ENCODE results near the gene DNAJC5.
"Not testable (repeated sequence)": the region's sequence is repeated elsewhere in the genome, so short reads cannot be mapped to it uniquely, and the experiment has no call there.

The DNAJC5 gene

DNA sequence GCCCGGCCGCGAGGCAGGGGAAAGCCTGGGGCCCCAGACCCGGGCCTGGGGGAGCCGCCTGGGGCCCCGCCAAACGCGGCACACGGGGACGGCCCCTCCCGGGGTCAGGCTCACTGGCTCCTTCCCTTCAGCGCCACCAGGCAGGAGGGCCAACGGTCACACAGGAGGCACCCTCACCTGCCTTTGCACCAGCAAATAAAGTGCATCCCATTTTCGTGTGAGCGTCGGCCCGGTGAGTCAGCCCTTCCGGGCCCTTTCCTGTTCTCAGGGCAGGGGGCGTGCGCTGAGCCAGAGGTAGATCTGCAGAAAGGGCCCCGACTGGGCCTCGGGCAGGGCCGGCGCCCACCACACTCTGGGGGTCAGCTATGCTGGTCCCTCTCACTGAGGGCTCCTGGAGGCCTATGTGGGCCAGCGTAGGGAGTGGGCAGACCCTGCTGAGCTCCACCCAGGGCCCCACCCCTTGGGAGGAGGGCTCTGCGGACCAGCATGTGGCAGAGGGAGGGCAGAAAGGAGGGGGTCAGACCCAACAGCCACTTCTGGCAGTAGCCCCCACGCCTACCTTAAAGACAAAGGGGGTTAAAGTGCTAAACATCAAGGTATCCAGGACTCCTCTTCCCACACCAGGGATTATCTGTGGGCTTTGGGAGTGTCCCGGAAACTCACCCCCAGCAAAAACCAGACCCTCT is 62.2 kb downstream of the DNAJC5 start:
- peak; percentile 89 for DNase-seq

DNA sequence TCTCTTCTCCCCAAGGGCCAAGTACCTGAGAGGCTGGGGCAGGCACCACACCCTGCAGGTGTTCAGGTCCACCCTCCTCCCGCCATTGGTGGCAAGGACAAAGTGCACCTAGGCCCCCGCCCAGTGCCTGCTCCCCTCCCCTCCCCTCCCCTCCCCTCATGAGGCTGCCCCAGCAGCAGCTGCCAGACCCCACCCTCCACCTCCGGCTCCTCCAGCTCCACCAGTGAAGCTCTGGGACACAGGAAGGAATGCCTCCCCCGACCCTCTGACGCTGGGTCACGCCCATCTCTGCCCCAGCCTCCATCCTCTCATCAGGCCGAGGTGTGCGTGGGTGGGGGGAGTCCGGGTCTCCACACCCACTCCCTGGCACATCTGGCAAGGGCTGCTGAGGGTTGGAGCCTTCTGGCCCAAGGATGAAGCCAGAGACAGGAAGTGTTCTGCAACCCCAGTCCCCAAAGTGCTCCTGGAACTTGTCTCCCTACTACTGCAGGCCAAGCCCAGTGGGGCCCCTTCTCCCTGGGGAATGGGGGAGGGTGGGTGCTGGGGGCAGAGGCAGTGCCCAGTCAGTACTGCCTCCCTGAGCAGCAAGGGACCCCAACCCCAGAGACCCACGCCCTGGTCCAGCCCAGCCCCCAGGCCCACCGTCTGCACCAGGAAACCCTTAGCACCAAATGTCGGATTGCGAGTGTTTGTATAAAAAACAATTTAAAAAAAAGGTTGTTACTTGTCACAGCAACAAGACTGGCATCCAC is 62.9 kb downstream of the DNAJC5 start:
- peak; percentile 81 for DNase-seq

DNA sequence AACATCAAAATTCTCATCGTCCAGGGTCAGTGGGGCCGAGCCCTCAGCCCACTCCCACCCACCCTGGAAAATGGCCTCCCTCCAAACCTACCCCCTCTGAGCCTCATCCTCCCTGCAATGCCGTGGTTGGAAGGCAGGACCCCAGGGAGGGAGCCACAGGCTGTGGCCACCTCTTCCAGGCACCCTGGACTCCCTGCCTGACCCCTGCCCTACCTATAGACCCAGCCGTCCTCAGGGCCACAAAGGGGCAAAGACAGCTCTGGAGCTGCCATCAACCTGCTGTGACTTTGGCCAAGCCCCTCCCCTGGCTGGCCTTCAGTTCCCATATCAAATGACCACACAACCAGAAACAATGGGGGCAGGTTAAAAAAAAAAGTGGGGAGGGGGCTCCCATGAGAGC is 63.5 kb downstream of the DNAJC5 start:
- DNase-seq: no peak

DNA sequence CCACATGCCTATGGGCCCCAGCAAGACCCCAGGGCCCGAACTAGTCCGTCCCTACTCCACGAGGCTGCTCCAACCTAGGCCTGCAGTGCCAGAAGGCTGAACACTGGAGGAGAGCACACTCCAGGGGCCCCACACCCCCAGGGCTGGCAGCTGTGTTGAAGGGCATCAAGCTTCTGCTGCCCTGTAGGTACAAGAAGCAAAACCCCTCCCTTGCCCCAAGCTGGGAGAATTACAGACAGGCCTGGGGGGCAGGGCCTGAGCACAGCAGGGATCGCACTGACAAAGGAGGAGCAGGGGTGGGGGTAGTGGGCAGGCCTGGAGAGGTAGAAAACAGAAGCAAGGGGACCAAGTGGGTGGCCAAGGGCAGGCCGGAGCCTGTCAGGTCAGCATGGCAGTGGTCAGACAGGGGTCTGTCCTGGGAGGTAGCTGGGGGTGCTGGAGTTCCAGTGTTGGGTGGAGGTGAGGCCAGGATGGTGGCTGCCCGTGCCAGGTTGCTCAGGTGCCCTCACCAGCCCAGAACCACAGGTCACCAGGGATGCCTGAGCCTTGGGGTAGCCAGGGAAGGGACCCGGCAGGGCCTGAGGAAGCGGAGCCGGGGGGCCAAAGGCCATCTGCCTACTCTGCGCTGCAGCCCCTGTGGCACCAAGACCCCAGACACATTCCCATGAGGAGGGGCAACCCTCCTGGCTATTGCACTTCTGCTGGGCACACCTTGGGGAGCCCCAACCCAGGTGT is 64.2 kb downstream of the DNAJC5 start:
- DNase-seq: no peak

DNA sequence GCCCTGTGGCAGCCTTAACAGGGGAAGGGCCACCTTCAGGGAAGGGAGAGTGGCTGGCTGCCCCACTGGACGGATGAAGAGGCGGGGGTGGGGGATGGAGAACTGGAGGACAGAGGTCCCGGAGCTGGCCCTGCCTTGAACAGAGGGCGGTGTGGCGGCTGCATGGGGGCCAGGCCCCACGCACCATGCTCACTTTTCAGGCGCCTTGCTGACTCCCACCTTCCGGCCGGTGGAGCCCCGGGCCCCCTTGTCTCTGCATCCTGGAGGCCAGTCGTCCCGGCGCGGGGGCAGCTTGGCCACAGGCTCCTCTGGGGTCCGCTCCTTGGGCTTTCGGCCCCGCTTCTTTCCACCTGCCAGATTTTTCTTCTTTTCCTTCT is 64.8 kb downstream of the DNAJC5 start:
- DNase-seq: no peak

DNA sequence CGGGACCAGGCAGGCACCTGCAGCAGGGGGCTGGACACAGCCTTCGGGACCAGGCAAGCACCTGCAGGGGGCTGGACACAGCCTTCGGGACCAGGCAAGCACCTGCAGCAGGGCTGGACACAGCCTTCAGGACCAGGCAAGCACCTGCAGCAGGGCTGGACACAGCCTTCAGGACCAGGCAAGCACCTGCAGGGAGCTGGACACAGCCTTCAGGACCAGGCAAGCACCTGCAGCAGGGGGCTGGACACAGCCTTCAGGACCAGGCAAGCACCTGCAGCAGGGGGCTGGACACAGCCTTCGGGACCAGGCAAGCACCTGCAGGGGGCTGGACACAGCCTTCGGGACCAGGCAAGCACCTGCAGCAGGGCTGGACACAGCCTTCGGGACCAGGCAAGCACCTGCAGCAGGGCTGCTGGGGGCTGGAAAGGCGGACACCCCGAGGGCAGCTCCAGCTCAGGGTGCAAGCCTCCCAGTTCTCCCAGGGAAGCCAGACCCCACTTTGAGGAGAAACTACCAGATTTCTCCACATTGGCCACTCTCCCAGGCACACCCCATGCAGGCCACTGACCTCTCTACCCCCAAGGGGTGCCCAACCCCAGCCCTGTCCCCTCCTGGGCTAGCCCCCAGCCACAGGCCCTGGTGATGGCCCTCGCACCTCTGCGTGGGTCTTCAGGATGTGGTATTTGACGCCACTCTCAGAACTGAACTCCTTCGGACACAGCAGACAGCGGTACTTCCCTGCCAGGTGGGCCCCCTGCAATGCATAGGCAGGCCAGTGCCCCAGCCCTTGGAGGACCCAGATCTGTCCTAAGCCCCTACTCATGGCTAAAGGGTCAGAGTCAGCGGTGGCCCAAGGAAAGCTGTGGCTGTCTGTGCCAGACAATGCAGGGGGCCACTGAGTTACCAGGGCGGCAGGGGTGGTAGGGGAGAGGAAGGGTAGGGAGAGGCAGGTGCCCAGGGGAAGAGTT is 66.0 kb downstream of the DNAJC5 start:
- not testable (repeated sequence) for DNase-seq

DNA sequence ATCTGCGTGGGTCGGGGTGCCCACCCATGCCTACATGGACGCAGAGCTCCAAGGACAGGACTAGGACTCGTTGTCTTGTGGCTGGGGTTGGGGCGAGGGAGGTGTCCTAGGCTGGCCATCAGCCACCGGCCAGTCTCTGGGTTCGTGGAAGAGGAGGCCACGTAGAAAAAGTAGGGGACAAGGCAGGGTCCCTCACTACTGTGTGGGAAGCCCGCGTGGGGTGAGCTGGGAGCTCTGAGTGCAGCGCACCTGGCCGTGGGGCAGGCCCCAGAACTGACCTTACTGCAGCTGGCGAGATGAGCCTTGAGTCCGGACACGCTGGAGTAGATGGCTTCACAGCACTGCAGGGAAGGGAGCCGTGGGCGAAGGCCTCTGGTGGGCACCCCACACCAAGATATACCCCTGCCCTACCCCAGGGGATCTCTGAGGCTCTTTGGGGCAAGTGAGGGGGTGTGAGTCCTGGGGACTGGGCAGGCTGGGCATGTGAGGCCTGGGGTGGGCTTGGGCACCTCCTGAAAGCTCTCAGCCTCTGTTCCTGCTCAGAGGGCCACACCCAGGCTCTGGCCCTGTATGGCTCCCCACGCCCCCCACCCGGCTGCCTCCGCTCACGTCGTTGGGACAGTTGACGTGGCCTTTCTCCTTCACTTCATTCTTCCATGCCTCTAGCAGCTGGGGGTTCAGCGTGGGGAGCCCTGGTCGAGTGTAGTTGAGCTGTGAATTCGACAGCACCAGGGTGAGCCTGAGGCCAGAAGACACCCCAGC is 66.9 kb downstream of the DNAJC5 start:
- no peak for DNase-seq

DNA sequence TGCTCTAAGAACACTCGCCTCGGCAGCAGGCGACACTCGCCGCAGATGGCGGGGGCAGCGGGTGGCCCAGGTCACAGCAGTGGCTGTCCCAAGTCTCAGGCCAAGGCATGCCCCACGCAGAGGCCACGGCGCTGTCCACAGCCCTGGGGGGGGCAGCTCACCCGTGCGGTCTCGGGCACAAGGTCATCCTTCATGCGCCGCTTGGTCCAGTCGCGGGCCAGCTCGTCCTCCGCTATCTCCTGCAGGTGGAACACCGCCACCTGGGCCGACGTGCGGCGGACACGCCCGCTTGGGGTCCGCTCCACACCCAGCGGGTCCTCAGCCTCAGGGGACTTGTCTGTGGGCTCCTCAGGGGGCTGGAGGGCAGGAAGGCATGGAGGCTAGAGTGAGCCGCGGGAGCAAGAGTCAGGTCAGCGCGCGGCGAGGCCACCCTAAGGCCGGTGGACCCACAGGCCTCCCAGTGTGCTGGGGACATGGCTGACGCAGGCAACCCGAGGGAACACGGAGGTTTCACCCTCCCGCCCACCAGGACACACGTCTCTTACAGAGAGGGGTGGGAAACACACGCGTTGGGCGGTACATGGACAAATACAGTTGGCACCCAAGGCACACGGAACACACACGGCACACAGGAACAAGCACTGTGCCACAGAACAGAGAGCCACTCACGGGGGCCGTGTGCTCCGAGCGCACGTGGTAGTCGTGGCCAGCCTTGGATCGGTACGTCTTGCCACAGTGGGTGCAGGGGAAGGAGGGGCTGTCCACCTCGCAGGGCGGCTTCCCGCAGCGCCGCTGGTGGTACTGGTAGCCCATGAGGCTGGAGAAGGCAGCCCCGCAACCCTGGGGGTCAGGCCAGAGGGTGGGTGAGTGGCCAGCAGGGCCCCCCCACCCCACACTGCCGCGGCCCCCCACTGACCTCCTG is 67.8 kb downstream of the DNAJC5 start:
- DNase-seq: no peak

DNA sequence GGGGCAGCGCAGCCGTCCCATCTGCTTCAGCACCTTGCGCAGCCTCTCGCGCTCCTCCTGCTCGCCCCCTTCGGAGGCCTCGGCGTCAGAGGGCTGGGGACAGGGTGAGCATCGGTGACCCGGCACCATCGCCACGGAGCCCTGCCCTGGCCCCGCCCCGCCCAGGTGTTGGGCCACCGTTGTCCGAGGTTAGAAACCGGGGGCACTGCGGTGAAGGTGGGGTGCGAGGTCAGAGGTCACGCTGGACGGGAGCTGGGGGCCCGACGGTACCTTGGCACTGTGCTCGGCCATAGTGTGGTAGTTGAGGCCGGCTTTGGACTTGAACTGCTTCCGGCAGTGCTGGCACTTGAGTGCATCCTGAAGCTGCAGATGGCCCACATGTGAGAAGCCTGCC is 68.4 kb downstream of the DNAJC5 start:
- no peak for DNase-seq

DNA sequence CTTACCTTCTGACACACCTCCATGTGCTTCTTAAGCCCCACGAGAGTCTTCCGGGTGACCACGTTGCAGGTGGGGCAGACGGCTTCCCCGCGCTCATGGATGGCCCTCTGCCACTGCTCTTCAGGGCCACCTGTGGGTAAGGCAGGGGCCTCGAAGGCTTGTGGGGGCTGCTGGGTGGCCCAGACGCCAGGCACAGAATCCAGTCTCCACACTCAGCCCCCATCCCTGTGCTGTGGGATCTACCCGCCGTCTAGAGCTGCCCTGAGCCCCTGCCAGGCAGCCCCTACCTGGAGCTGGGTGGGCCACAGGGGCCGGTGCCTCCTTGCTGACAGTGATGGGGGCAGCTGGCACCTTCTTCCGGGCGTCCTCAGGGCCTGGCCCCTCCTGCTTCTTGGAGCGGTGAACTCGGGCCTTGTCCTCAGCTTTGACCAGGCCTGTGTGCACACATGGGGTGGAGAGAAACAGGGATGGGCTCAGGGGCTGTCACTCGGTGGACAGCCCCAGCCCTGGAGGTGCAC is 68.9 kb downstream of the DNAJC5 start:
- no peak for DNase-seq

DNA sequence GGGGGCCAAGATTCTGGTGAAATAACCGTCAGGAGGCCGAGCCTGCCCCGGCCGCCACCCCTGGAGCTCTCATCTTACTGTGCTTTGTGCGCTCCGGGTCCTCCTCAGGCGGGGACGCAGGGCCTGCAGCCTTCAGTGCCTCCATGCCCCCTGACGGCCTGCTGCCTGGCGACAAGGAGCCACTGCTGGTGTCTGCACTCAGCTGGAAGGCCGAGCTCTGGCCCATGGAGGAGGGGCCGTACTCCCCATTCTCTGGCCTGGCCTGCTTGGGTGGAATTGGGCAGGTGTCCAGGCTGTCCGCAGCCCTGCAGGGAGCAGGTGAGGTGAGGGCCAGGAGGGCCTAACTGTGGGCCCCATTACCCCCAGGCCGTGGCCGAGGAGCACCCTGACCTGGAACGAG is 69.5 kb downstream of the DNAJC5 start:
- no peak for DNase-seq

DNA sequence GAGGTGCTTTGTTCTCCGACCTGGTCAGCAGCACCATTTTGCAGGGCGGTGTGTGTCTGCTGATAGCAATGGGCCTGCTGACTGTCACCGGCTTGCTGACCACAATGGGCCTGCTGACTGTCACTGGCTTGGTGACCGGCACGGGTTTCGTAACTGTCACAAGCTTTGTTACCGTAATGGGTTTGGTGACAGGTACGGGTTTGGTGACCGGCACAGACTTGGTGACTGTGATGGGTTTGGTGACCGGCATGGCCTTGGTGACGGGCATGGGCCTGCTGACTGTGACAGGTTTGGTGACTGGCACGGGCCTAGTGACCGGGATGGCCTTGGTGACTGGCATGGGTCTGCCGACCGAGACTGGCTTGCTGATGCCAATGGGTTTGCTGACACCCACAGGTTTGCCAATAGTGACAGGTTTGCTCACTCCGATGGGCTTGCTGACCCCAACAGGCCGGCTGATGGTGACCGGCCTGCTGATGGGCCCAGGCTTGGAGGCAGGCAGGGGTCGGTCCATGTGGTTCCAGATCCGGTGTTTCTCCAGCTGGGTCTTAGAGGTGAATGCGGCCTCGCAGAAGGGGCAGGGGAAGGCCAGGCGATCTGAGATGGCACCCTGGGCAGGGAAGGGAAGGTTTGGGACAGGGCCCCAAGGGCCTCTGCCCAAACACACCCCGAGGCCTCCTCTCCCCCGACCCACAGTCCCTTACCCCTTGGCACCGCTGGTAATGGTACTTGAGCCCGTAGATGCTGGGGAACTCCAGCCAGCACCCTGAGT is 71.4 kb downstream of the DNAJC5 start:
- DNase-seq: no peak

DNA sequence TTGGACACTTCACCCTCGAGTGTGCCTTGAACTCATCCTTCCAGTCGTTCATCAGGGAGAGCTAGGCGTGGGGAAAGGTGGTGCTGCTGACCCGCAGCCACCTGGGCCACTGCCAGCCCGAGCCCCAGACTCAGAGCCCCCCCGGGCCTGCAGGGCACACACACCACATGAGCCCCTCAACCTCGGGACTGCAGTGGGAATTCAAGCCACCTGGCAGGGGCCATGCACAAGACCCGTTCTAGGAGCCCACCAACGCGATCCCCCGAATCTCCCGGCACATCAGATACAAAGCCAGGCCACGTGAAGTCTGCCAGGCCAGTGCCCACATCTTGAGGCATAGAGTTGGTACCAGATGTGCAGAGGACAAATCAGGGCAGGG is 72.0 kb downstream of the DNAJC5 start:
- no peak for DNase-seq

DNA sequence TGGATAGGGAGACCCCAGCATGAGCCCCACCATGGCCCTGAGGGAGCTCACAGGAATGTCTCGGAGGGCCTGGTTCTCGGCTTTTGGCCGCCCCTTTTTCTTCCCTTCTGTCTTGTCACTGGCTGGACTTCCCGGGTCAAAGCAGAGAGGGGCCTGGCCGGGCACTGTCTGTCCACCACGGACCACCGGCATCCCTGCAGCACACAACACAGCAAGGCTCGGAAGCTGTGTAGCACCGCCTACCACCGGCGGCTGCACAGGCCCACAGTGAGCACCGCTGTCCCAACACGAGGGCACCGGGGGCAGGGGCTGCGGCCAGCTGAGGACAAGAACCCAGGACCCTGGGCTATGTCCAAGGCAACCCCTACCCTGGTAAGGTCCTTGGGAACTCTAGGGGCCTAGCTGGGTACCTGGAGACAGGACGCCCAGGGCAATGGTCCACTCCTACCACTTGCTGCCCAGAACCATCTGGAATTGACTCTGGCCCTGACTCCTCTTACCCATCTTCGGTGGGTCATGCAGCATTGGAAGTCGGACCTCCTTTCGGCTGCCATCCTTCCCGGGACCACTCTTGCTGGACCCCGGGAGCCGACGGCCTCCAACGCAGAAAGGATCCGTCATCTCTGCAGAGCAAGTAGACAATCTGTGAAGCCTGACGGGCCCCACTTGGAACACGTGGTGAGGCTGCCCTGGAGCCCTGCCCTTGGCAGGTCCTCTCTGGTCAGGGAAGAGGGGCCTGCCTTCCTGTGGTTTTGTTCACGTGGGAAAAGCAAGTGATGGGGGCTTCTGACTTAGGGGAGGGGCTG is 72.6 kb downstream of the DNAJC5 start:
- DNase-seq: no peak

DNA sequence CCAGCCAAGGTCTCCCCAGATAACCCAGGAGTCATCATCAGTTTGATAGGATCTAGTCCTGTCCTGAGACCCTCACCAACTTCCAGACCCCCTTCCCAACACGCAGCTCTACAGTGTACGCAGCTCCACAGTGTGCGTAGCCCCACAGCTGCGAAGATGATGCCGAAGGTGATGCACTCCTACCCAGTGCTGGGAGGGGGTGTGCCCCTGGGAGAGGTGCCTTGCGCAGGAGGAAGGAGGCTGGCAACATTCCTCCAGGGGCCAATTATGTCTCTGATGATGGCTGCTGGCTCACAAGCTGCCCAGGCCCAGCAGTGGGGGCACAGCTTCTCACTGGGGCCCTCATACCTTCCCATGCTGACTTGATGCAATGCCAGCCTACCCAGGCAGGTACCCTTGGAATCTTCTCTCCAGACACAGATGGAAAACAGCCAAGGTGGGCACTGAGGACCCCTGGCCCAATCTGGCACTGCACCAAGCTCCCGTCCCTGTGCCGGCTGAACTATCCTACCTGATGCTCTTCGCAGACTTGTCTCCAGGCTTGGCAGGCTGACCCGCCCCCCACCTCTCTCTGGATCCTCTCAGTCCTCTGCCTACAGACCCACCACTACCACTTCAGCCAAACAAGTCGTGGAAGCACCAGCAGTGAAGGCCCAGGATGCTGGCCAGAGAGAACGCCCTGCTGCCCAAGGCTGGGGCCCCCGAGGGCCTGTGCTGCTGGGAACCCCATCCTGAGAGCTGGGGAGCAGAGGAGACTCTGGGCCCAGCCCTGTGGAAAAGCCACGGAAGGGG is 73.4 kb downstream of the DNAJC5 start:
- DNase-seq: no peak

DNA sequence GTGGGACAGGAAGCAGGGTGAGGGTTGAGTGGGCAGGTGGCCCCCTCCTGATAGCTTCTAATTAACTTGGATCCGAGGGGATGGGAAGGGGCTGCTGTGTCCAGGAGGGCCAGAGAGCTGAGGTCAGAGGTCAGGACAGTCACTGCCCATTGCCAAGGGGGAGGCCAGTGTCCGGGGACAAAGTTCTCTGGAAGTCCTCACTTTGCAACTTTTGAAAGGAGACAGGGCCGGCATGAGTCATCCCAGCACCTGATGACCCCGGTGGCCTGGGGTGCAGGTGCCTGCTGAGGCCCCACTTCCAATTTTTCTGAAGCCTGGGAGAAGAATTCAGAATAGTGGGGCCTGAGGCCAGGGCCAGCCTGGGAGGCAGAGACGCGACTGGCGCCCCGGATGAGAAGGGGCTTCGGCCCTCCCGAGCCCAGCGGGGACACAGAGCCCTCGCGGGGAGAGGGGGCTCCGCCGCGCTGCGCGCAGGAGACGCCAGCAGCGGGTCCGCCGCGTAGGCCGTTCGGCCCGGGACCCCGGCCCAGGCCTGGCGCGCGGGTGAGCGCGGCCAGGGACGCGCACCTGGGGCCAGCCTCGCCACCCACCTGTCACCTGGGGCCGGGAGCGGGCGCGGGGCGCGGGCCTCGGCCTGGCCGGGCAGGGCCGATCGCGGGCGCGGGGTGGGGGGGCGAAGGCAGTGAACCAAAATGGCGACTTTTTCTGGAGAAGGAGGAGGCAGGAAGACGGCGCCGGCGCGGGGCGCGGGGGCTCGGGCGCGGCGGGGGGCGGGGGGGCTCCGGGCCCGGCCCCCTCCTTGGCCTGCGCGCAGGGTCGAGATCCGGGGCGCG is 74.2 kb downstream of the DNAJC5 start:
- DNase-seq: no peak

Data from NCI-H345 (cell line).